K562 (cell line): ENCODE results near the gene GAS2L1. TPM values are rescaled to one million over a fixed set of nuclear protein-coding genes. Genes with fewer than 3 reads are reported as not detected.

Experiments used
- ATAC-seq: fragments of 200-7000 bp; cut with Tn5 transposase; 3 replicates; pipeline ENCODE4 v1.9.1; 2020; ENCODE audit warnings: moderate library complexity
- BruUV-seq: library from RNA; stranded (reverse); fragments of 400-500 nt; replicated peaks from 2 replicates; lab custom pipeline; 2021; lab: Mats Ljungman, UMichigan
- CTCF ChIA-PET: fragments of 300-600 bp; formaldehyde crosslinking; extraction: SDS; loops from one replicate; lab custom pipeline; 2021; ENCODE audit warnings: low intra/inter-chr PET ratio; lab: Yijun Ruan, JAX
- POLR2A ChIA-PET: fragments of 300-600, 350-650 bp; sonication (Branson Sonifier 250); formaldehyde crosslinking; extraction: SDS; loops from one replicate; lab custom pipeline; 2021; ENCODE audit warnings: antibody characterized with exemption, inconsistent platforms; lab: Yijun Ruan, JAX
- DNase-seq, 4 experiments: peaks; one replicate each; pipeline versions ENCODE4 v3.0.0 to v3.0.0-alpha.2; 2011 to 2018; ENCODE audit warnings: low spot score in 3 of 4, mixed read lengths in 3 of 4; ENCODE audit errors: extremely low read depth in 1 of 4
- FAIRE-seq: peaks from 2 replicates; lab custom pipeline; 2011; peaks lifted over from hg19 to GRCh38; lab: Jason Lieb, UNC
- H2AFZ ChIP-seq: 2 replicates; pipeline ENCODE4 v1.6.0; 2011; ENCODE audit warnings: low read depth, low read length, control low read depth, inconsistent platforms
- H3K27ac ChIP-seq: fragments of 200-600 bp; 3 replicates; pipeline ENCODE4 v1.8.0; 2011; ENCODE audit warnings: low read depth, mild to moderate bottlenecking, control low read depth, inconsistent platforms, low read length, moderate library complexity, mixed read lengths; ENCODE audit errors: extremely low read depth
- H3K27me3 ChIP-seq, 2 experiments: fragments of 300-600 bp in 1 of 2; 2 replicates in 1 of 2; 3 replicates in 1 of 2; pipeline versions ENCODE4 v1.6.0 to v1.8.0; 2011; ENCODE audit warnings: inconsistent platforms in 2 of 2, low read length in 2 of 2, mild to moderate bottlenecking in 1 of 2, mixed read lengths in 1 of 2, moderate library complexity in 1 of 2; ENCODE audit not compliant: control insufficient read depth in 2 of 2, insufficient read depth in 2 of 2
- H3K36me3 ChIP-seq: fragments of 300-600 bp; 3 replicates; pipeline ENCODE4 v1.8.0; 2011; ENCODE audit warnings: mild to moderate bottlenecking, low read length, inconsistent platforms; ENCODE audit not compliant: control insufficient read depth, insufficient read depth
- H3K4me1 ChIP-seq, 2 experiments: fragments of 200-600 bp in 1 of 2; replicated peaks in 1 of 2; 2 replicates in 1 of 2; 3 replicates in 1 of 2; pipeline versions ENCODE4 v1.5.1 to v1.8.0; 2011; ENCODE audit warnings: inconsistent platforms in 2 of 2, low read length in 2 of 2, mild to moderate bottlenecking in 1 of 2, mixed read lengths in 1 of 2, moderate library complexity in 1 of 2; ENCODE audit not compliant: control insufficient read depth in 2 of 2, insufficient read depth in 2 of 2
- H3K4me2 ChIP-seq: 2 replicates; pipeline ENCODE4 v1.6.1; 2011; ENCODE audit warnings: low read length, control low read depth, inconsistent platforms, mixed read lengths; ENCODE audit not compliant: insufficient read depth
- H3K4me3 ChIP-seq: fragments of 200-600 bp; sonication (generic), shearing (Covaris generic); 2 replicates; pipeline ENCODE4 v1.5.1; 2016; ENCODE audit warnings: control low read depth, inconsistent platforms
- H3K79me2 ChIP-seq: fragments of 200-600 bp; 3 replicates; pipeline ENCODE4 v1.8.0; 2011; ENCODE audit warnings: low read length, inconsistent platforms; ENCODE audit not compliant: control insufficient read depth, insufficient read depth
- H3K9ac ChIP-seq, 2 experiments: 2 replicates each; pipeline versions ENCODE4 v1.6.0 to v1.6.1; 2011; ENCODE audit warnings: low read depth in 2 of 2, low read length in 2 of 2, control low read depth in 1 of 2, inconsistent platforms in 1 of 2, mild to moderate bottlenecking in 1 of 2, mixed read lengths in 1 of 2; ENCODE audit not compliant: insufficient read depth in 1 of 2
- H3K9me1 ChIP-seq: one replicate; pipeline ENCODE4 v1.6.0; 2011; ENCODE audit warnings: inconsistent platforms, mild to moderate bottlenecking, low read length, moderate library complexity; ENCODE audit not compliant: control insufficient read depth, insufficient read depth
- H3K9me3 ChIP-seq: replicated peaks from 2 replicates; pipeline ENCODE4 v1.5.1; 2011; ENCODE audit warnings: low read depth, low read length, inconsistent platforms; ENCODE audit not compliant: control insufficient read depth, insufficient read depth
- H4K20me1 ChIP-seq: replicated peaks from 2 replicates; pipeline ENCODE4 v1.6.1; 2011; ENCODE audit warnings: low read length, inconsistent platforms, mixed read lengths; ENCODE audit not compliant: control insufficient read depth, insufficient read depth
- CTCF ChIP-seq, 3 experiments: IDR thresholded peaks in 2 of 3; conservative IDR thresholded peaks in 1 of 3; 2 replicates each; pipeline ENCODE4 v1.5.1; 2011 to 2012; ENCODE audit warnings: low read length in 3 of 3, mild to moderate bottlenecking in 3 of 3, control low read depth in 2 of 3, improper control_type of control experiment in 1 of 3, inconsistent platforms in 1 of 3, low read depth in 1 of 3, mixed read lengths in 1 of 3, moderate library complexity in 1 of 3; ENCODE audit not compliant: insufficient read depth in 2 of 3
- FOXA3 ChIP-seq, 2 experiments: fragments of 450-650 bp in 1 of 2; sonication (generic) in 1 of 2; formaldehyde crosslinking; IDR thresholded peaks in 1 of 2; conservative IDR thresholded peaks in 1 of 2; 2 replicates each; pipeline versions ENCODE4 v1.4.0 to v1.8.0; 2020 to 2022; ENCODE audit warnings: mild to moderate bottlenecking in 2 of 2, missing genetic modification reagents in 1 of 2
- MCM7 ChIP-seq, 2 experiments: fragments of 450-650 bp; IDR thresholded peaks; 2 replicates each; pipeline ENCODE4 v1.6.1; 2016 to 2018
- MEIS2 ChIP-seq: fragments of 450-650 bp; IDR thresholded peaks from 2 replicates; pipeline ENCODE4 v1.6.1; 2014; ENCODE audit warnings: mild to moderate bottlenecking; ENCODE audit not compliant: partially characterized antibody
- PBX2 ChIP-seq, 2 experiments: IDR thresholded peaks in 1 of 2; conservative IDR thresholded peaks in 1 of 2; 2 replicates each; pipeline ENCODE4 v1.6.1; 2016; ENCODE audit warnings: low read depth in 2 of 2, mild to moderate bottlenecking in 1 of 2, missing compliant biosample characterization in 1 of 2, missing genetic modification characterization in 1 of 2, moderate library complexity in 1 of 2
- WGBS: fragments of 100-300 bp; shearing (Covaris generic); methylation state at CpG from one replicate; pipeline ENCODE4 v1.1.6; 2016; ENCODE audit warnings: low coverage, mixed read lengths; ENCODE audit not compliant: insufficient coverage; ENCODE audit errors: missing lambda C conversion rate; 5-methylcytosine and 5-hydroxymethylcytosine counted together
- in situ Hi-C: fragments of 300-500 bp; cut with MboI; formaldehyde crosslinking; loops from 4 replicates; pipeline ENCODE4 v1.15.0; 2018; ENCODE audit warnings: inconsistent platforms, mixed read lengths
- intact Hi-C: fragments of 100-400 bp; cut with micrococcal nuclease; formaldehyde crosslinking; loops from 2 replicates; pipeline ENCODE4 v1.14.2; 2022
- polyA plus RNA-seq, 8 experiments: library from polyadenylated mRNA; depleted of rRNA in 4 of 8; stranded (reverse) in 5 of 8; unstranded in 3 of 8; fragments of >200 nt; fragmentation: Nextera tagmentation in 2 of 8; fragmentation: Illumina TruSeq in 1 of 8; extraction: Ambion mirVana in 2 of 8; extraction: Trizol in 1 of 8; gene quantifications; 2 replicates each; pipeline versions ENCODE4 v1.2.1 to v1.2.3, GENCODE V29; 2011 to 2014; ENCODE audit warnings: inconsistent platforms in 1 of 8, missing spikeins in 1 of 8
- total RNA-seq, 7 experiments: library from RNA; depleted of rRNA in 6 of 7; stranded (reverse); fragments of >200 nt in 6 of 7; fragmentation: Illumina TruSeq in 2 of 7; extraction: Trizol in 2 of 7; gene quantifications; 2 replicates each; pipeline versions ENCODE4 v1.2.1 to v1.2.3, GENCODE V29; 2011 to 2021; ENCODE audit warnings: low replicate concordance in 1 of 7

Gene GAS2L1
- total and polyA plus RNA-seq, 9 of the 15 experiments (the other 6 are each of a cell fraction or from before 2014, with no cell fraction given): 0.56 to 19.7 (median 3.2) TPM

GRCh38 chr22:29342577-29343312 is 36.3 kb downstream of the GAS2L1 start:
- Histone ChIP-seq H3K9me1 (no peaks in the 10 kb centered on the region), H3K4me2 (no peak overlapping the region), H3K9me3 (no peaks in the 10 kb centered on the region), H3K9ac (peak overlapping the region in 1 of 2 experiments; percentile 76; a peak in 2 of 4 replicates), H3K79me2 (no peaks in the 10 kb centered on the region), H4K20me1 (no peaks in the 10 kb centered on the region), H2AFZ (no peak overlapping the region), H3K27me3 (no peaks in the 10 kb centered on the region), H3K4me1 (peaks cover 0 to 10% of the 10 kb centered on the region in 2 experiments; a peak in 3 of 5 replicates), H3K36me3 (peaks cover 80% of the 10 kb centered on the region), H3K27ac (no peak overlapping the region), H3K4me3 (no peak overlapping the region)
- DNase-seq (peak; percentile 9 to 42 (median 20)), ATAC-seq (peak; percentile 62), FAIRE-seq (no peak)
- BruUV-seq: no TSS peak
- ChIA-PET POLR2A (interaction anchor here (0.8 kb wide), 1 partner anchor 24 kb away, joined by 4 read pairs; no protein-coding TSS in a partner anchor), CTCF (no interaction called here)
- in situ Hi-C loops (no loop called here), intact Hi-C loops (no loop called here)
- WGBS: 65% methylated on average over 9 of the region's 10 CpGs
- TF ChIP-seq CTCF (IDR thresholded peaks at IDR 0.05 in 2 of 3, conservative IDR thresholded peaks at IDR 0.05 in 1 of 3; ENCODE audit: insufficient read depth in 2 of 3, low read depth in 1 of 3, low read length in 3 of 3): peak in 1 of 3 experiments; percentile 25; a peak in 1 of 6 replicates
- TF ChIP-seq PBX2 (CRISPR knock-in tag; IDR thresholded peaks at IDR 0.05; ENCODE audit: low read depth): no peak
- 0 out of 2 replicates have a peak, but pooled peaks have one; percentile 15 for TF ChIP-seq PBX2 (tag; conservative IDR thresholded peaks at IDR 0.05; ENCODE audit: low read depth)
- peak in 1 of 2 experiments; percentile 72; a peak in 2 of 4 replicates for TF ChIP-seq FOXA3 (CRISPR knock-in tag; conservative IDR thresholded peaks at IDR 0.05 in 1 of 2, IDR thresholded peaks at IDR 0.05 in 1 of 2)
- TF ChIP-seq MEIS2: peak; percentile 48
- TF ChIP-seq MCM7 (IDR thresholded peaks at IDR 0.05): no peak
